NCI-H1417 treated with DMSO at 0.1 percent for 48 hours (cell line): ENCODE measurements around the gene EDARADD.
"Not testable (repeated sequence)": the region's sequence is repeated elsewhere in the genome, so short reads cannot be mapped to it uniquely, and the experiment has no call there.

Experiments
- DNase-seq: peaks from one replicate; lab custom pipeline; 2025; lab: John Stamatoyannopoulos, UW

The EDARADD gene

GRCh38 chr1:236393681-236394481, at the start of gene EDARADD:
Gene EDARADD, plus strand, starts transcription at chr1:236394286. Its CDS starts 159 bp downstream, at chr1:236394445.
- DNase-seq = no peak

- no peak for DNase-seq
Measured at GRCh38 chr1:236345728-236346127, 48.4 kb upstream of the EDARADD start.

GRCh38 chr1:236348071-236348470, 46.0 kb upstream of the EDARADD start:
- no peak for DNase-seq

DNA sequence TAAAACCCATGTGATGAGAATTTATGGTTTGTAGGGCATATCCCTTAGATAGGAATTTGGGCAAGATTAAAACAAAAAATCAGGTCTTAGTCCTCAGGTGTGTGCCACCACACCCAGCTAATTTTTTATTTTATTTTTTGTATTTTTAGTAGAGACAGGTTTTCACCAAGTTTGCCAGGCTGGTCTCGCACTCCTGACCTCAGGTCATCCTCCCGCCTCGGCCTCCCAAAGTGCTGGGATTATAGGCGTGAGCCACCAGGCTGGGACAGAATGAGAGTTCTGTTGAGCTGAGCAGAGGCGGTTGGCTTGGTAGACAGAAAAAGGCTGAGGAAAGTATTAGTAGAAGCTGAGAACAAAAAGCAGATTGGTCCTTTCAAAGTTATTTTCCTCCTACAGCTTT, 43.8 kb upstream of the EDARADD start:
- DNase-seq = no peak

DNA sequence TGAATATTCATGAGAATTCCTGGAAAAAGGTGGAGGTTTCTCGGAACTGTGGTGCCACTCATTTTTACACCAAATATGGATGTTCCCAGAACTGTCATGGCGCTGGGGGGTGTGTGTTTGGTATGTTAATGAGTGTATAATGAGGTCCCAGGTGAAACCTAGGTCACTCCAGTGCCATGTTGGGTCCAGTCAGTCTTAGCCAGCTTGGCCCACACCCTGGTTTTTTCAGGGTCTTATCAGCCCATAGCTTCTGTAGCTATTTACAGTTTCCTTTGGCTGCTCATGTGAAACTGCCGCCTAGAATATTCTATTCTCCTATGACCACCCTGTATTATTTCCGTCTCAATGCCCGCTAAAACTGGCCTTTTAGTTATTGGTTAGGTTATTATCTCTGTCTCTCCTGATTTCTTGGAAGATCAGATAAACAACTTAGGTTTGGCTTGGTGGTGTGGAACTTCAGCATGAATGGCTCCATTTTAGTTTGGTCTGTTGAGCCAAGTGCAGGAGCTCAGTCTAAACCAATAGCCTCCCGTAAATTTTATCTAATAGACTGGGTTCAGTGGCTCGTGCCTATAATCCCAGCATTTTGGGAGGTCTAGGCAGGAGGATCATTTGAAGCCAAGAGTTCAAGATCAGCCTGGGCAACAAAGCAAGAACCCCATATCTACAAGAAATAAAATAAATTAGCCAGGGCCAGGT, 42.1 kb upstream of the EDARADD start:
- DNase-seq = no peak

DNA sequence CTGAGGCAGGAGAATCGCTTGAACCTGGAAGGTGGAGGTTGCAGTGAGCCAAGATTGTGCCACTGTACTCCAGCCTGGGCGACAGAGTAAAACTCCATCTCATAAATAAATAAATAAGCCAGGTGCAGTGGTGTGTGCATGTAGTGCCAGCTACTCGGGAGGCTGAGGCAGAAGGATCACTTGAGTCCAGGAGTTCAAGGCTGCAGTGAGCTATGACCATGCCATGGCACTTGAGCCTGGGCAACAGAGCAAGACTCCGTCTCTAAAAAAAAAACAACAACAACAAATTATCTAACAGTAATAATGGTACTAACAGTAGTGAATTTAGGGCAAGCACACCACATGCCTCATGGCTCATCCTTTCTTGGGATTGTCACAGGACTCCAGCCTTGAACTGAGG, 41.3 kb upstream of the EDARADD start:
- DNase-seq = not testable (repeated sequence)

GRCh38 chr1:236353813-236354212, 40.3 kb upstream of the EDARADD start:
- no peak for DNase-seq

DNA sequence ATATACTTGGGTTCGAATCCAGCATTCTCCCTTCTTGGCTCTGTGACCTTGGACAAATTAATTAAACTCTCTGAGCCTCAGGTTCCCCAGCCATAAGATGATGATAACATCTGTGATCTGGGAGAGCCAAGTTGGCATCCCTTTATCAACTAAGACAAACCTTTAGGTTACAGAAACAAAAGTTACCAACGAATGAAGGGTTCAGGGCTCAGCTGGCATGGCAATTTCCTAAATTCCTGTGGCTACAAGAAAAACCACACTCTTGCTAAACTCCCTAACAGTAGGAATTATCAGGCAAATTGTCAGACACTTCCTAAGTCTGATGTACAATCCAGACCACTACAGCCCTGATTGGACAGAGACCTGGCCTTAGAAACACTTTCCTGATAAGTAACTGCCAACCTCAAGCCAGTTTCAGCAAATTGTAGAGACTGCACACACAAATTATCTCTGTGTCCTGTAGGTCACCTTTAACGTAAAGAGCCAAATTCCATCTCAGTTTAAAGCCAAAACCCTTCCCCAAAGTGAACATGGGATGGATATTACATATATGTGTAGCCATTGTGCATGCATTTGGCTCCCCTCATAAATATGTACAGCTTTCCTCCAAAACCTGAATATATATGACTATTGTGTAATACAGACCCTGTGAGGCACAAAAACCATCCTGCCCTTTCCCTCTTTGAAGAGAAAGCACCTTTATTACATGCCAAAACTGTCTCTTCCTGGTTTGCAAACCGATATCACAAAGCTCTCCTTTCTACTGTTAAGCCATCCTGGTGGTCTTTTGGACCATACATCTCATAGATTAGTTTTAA, 39.5 kb upstream of the EDARADD start:
- no peak for DNase-seq

DNA sequence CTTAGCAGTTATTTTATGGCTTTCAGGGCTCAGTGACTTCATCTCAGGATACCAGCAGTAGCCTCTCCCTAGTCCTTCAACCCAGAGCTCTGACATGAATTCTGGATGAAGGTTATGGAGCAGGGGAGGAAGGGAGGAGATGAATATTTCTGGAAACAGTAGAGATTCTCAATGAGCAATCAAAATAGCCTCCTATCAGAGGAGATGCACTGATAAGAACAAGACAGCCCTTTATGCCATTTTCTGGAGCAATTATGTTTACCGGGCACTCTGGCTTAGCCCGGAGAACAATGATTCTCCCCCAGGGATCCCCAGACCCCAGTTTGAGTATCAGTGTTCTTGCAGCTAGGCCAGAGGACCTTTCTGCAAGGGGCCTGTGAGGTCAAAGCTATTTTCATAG, 37.9 kb upstream of the EDARADD start:
- DNase-seq = no peak

DNA sequence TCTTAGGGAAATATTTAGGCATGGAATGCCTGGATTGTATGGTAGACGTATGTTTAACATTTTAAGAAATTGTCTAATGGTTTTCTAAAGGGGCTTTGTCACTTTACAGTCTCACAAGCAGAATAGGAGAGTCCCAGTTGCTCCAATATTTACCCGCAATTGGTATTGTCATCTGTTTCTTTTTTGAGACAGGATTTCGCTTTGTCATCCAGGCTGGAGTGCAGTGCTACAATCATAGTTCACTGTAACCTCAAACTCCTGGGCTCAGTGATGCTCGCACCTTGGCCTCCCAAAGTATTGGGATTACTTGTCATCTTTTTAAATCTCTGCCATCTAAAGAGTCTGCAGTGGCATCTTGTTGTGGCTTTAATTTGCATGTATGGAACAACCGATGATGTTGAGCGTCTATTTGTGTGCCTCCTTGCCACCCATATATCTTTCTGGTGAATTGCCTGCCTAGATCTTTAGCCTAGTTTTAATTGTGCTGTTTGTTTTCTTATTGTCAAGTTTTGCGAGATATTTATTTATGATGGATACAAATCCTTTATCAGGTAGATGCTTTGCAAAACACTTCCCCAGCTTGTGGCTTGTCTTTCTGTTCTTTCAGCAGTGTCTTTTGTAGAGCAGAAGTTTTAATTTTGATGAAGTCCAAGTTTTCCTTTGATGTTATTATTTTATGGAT, 32.0 kb upstream of the EDARADD start:
- no peak for DNase-seq

DNA sequence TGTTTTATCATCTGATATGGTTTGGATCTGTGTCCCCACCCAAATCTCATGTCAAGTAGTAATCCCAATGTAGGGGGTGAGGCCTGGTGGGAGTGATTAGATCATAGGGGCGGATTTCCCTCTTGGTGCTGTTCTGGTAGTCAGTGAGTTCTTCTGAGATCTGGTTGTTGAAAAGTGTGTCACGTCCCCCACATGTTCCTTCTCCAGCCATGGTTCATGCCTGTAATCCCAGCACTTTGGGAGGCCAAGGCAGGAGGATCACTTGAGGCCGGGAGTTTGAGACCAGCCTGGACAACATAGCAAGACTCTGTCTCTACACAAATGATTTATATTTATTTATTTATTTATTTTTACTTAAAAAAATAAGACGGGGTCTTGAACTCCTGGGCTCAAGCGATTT, 30.8 kb upstream of the EDARADD start:
- no peak for DNase-seq

GRCh38 chr1:236365999-236366570, 28.0 kb upstream of the EDARADD start:
- DNase-seq = no peak

DNA sequence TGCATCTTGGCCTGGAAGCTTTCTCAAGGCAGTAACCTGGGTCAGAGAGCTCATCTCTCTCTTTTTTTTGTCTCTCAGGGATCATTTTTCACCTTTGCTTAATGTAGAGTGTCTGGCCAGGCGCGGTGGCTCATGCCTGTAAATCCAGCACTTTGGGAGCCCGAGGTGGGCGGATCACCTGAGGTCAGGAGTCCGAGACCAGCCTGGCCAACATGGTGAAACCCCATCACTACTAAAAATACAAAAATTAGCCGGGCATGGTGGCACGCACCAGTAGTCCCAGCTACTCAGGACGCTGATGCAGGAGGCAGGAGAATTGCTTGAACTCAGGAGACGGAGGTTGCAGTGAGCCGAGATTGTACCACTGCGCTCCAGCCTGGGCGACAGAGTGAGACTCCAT, 27.4 kb upstream of the EDARADD start:
- not testable (repeated sequence) for DNase-seq

- no peak for DNase-seq
Measured at GRCh38 chr1:236370420-236370819, 23.7 kb upstream of the EDARADD start.

DNA sequence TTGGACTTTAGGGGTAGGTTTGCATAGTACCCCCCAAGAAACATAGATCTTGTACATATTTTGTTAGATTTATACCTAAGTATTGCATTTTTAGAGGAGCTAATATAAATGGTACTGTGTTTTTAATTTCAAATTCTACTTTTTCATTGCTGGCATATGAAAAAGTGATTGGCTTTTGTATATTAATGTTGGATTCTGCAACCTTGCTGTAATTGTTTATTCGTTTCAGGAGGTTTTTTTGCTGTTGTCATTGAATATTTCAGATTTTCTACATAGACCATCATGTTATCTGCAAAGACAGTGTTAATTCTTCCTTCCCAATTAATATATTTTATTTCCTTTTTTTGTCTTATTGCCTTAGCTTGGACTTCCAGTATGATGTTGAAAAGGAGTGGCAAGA, 23.0 kb upstream of the EDARADD start:
- no peak for DNase-seq

GRCh38 chr1:236377832-236378535, 16.1 kb upstream of the EDARADD start:
- no peak for DNase-seq

- DNase-seq = no peak
Measured at GRCh38 chr1:236381565-236382158, 12.4 kb upstream of the EDARADD start.

DNA sequence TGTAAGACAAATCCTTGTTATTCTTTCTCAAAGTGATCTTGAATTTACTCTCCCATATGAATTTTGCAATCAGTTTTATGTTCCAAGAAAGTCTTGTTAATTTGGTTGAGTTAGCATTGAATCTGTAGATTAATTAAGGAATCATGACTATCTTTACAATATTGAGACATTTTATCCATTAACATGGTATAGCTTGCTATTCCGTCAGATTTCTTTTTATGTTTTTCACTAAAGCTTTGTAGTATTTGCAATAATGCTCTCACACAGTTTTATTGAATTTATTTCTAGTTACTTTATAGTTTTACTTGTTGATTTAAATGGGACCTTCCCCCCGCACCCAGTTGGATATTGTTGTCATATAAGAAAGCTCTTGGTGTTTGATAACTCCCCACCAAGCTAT, 5.8 kb upstream of the EDARADD start:
- DNase-seq = no peak

DNA sequence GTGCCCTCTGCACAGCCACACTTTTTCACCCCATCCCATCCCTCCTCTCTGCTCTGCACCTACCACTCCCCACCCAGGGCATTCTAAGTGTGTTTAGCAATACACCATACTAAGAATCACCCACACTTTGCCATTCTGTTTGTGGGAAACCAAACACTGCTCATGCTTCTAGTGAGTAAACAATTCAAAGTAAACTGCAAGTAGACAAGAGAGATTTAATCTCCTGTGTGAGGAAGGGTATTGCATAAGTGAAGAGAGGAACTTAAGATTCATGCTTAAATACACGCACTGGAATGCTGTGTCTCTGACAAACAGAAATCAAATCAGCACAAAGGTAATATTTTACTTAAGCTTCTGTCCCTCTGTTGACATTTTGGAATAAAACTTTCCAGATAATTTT, 4.8 kb upstream of the EDARADD start:
- DNase-seq = no peak

GRCh38 chr1:236391008-236391407, 3.1 kb upstream of the EDARADD start:
- DNase-seq = no peak

DNA sequence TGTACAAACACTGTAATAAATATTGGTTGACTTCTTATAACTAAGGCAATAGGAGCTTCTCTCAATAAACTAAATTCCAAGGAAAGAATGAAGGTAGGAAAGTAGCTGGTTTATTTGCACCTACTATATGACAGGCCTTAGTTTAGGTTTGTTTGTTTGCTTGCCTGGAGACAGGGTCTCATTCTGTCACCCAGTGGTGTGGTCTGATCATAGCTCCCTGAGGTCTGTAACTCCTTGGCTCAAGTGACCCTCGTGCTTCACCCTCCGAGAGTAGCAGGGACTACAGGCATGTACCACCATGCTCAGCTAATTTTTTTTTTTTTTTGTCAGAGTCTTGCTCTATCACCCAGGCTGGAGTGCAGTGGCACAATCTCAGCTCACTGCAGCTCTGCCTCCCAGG, 1.9 kb upstream of the EDARADD start:
- no peak for DNase-seq
